Left lung (tissue), 10 donors: Measurements from ENCODE around the gene MRC1. TPM values are rescaled to one million over a fixed set of nuclear protein-coding genes. Genes with fewer than 3 reads are reported as not detected.

ENCODE experiments used
- ATAC-seq: fragments of 200-7000 bp; cut with Tn5 transposase; one replicate; pipeline ENCODE4 v1.9.1; 2020; ENCODE audit warnings: moderate library complexity
- DNase-seq, 4 donors: peaks; one replicate each; pipeline ENCODE4 v3.0.0-alpha.2; 2013 to 2020
- H3K27ac ChIP-seq, 2 donors: fragments of 200-600 bp; sonication (generic) in 1 of 2; one replicate each; pipeline versions ENCODE4 v1.5.0 to v1.8.0; 2020 to 2021
- H3K27me3 ChIP-seq, 2 donors: fragments of 200-600 bp; sonication (generic) in 1 of 2; one replicate each; pipeline versions ENCODE4 v1.5.0 to v1.8.0; 2020 to 2021
- H3K36me3 ChIP-seq, 2 donors: fragments of 200-600 bp; sonication (generic) in 1 of 2; one replicate each; pipeline versions ENCODE4 v1.5.0 to v1.8.0; 2020 to 2021
- H3K4me1 ChIP-seq, 2 donors: fragments of 200-600 bp; one replicate each; pipeline ENCODE4 v1.8.0; 2021
- H3K4me3 ChIP-seq, 2 donors: fragments of 200-600 bp; sonication (generic) in 1 of 2; one replicate each; pipeline versions ENCODE4 v1.5.0 to v1.8.0; 2020 to 2021; ENCODE audit warnings: mild to moderate bottlenecking in 1 of 2
- H3K9me3 ChIP-seq, 2 donors: fragments of 200-600 bp; sonication (generic) in 1 of 2; one replicate each; pipeline versions ENCODE4 v1.5.0 to v1.8.0; 2020 to 2021
- CTCF ChIP-seq, 2 donors: fragments of 200-600 bp; sonication (generic) in 1 of 2; IDR thresholded peaks; one replicate each; pipeline versions ENCODE4 v1.5.0 to v1.8.0; 2021; ENCODE audit warnings: antibody characterized with exemption in 2 of 2
- intact Hi-C, 2 donors: fragments of 100-400 bp; cut with DNase I; formaldehyde crosslinking; loops; one replicate each; pipeline versions ENCODE4 v1.11.2 to v1.14.2; 2022
- polyA plus RNA-seq, 6 donors: library from polyadenylated mRNA; unstranded; fragments of 120-200 nt; gene quantifications; one replicate each; pipeline ENCODE4 v1.2.1, GENCODE V29; 2013; ENCODE audit not compliant: insufficient read length in 6 of 6
- total RNA-seq, 2 donors: library from RNA; stranded (reverse); fragmentation: NEBNext Ultra II Directional; extraction: Animal tissue kit (Norgen Biotek cat#: 25700); gene quantifications; one replicate each; pipeline ENCODE4 v1.2.1, GENCODE V29; 2021
- donor health status: DM: no; HTN: yes; CAD: no.
- donor health status: DM: no; HTN: no; CAD: no.

The MRC1 gene
- total and polyA plus RNA-seq, 8 donors = 17.6 to 301 (median 23.7) TPM

DNA sequence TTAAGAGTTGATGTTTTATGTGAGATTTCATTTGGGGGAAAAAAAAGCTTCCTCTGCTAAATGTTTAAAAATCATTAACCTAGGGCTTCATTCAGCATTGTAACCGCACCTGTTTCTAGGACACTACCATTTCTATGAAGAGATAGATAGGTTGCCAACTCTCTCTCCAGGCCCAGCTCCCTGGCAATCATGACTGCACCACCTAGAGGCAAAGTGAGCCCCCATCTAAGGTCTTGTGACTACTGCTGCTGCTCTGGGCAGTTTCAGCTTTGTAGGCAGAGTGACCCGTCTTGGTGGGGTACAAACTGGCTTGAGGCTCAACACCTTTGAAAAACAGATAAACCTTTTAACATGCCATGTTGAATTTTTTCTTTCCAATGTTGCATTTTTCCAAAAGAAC, 27.3 kb upstream of the MRC1 start:
- no peaks in the 10 kb centered on the region for H3K36me3 ChIP-seq
- H3K4me3 ChIP-seq = no peak overlapping the region
- no peak for ATAC-seq
- no peaks in the 10 kb centered on the region for H3K27me3 ChIP-seq
- no peaks in the 10 kb centered on the region for H3K9me3 ChIP-seq
- H3K4me1 ChIP-seq = peaks cover 0 to 28% of the 10 kb centered on the region in 2 donors
- H3K27ac ChIP-seq = no peak overlapping the region
- no peak for TF ChIP-seq CTCF (IDR thresholded peaks at IDR 0.05)
- DNase-seq = no peak
- intact Hi-C loops = no loop called here

DNA sequence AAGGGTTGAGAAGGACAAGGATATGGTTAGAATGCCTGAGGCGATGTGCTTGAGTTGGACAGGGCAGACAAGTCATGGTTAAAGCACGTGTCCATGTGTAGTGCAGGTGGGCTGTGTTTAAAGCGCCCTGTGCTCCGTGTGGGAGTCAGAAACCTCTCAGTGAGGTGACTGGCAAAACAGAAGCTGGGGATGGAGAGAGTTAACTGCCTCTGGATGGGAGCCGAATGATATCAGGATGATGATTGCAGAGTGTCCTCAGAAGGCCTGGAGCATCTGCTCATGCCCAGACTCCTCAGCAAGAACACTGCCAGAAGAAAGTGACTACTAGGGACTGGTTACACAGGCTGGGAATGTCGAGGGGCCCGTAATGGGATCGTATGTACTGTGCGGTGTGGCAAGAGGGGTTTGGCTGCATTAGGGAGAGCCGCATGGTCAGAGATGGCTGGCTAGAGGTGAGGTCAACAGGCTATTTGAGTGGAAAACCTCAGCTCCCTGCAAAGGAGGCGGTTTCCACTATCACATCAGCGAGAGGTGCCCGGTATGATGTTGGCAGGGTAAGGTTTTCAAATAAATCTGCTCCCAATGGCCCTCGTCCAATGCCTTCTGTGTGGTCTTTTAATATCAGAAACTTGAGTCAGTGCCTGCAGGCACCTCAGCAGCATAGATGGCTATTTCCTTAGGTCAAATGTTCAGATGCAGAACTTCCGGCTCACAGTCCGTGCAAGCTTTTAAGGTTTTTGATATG, 26.1 kb upstream of the MRC1 start:
- no peak for ATAC-seq
- no peak for DNase-seq
- no peak overlapping the region for H3K27ac ChIP-seq

DNA sequence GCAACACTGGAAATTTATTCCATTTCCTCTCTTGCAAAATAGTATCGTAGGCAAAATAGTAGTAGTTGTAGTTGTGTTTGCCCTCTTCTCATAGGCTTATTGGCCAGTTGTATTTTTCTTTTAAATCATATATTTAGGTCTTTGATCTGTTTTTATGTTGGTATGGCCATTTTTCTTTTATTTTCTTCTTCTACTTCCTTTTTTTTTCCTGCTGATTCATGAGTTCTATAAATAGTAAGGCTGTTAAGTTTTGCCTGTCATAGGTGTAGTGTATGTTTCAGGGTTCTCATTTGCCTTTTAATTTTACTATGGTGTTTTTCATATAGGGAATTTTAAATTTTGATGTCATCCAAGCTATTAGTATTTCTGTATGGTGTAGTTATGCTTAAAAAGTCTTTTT, 25.4 kb upstream of the MRC1 start:
- Histone ChIP-seq H3K4me3 (no peak overlapping the region), H3K9me3 (no peaks in the 10 kb centered on the region), H3K27me3 (no peaks in the 10 kb centered on the region), H3K36me3 (no peaks in the 10 kb centered on the region), H3K27ac (peak overlapping the region in 1 of 2 donors; percentile 1), H3K4me1 (peaks cover 0 to 32% of the 10 kb centered on the region in 2 donors)
- DNase-seq (no peak), ATAC-seq (no peak)
- intact Hi-C loops = no loop called here
- TF ChIP-seq CTCF (IDR thresholded peaks at IDR 0.05) = no peak

More for the DNA sequence above, 26.1 kb upstream of the MRC1 start:
- TF ChIP-seq CTCF (IDR thresholded peaks at IDR 0.05) = no peak
- intact Hi-C loops = no loop called here
- H3K4me3 ChIP-seq = no peak overlapping the region
- H3K36me3 ChIP-seq = no peaks in the 10 kb centered on the region
- no peaks in the 10 kb centered on the region for H3K27me3 ChIP-seq
- peaks cover 0 to 32% of the 10 kb centered on the region in 2 donors for H3K4me1 ChIP-seq
- no peaks in the 10 kb centered on the region for H3K9me3 ChIP-seq

DNA sequence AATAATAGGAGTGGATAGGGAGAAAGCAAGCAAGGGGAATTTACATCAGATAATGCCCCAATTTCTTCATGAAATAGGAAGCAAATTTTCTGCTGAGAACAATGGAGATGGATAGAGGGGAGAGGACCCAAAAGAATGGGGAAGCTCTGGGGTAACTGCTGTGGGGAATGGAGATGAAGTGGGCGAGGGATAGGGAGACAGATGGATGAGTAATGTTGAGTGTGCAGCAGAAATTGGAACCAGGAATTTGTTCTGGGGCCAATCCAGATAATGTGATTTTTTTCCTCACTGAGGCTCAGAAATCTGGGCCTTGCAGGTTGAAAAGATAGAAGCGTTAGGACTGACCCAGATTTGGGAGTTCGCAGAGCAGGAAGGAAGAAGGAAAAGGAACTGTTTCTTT, 24.5 kb upstream of the MRC1 start:
- Histone ChIP-seq H3K27me3 (no peaks in the 10 kb centered on the region), H3K4me3 (no peak overlapping the region), H3K9me3 (no peaks in the 10 kb centered on the region), H3K27ac (peak overlapping the region; percentile 50 to 63), H3K4me1 (peaks cover 0 to 32% of the 10 kb centered on the region in 2 donors), H3K36me3 (no peaks in the 10 kb centered on the region)
- intact Hi-C loops = no loop called here
- DNase-seq (no peak), ATAC-seq (peak; percentile 25)
- TF ChIP-seq CTCF (IDR thresholded peaks at IDR 0.05) = no peak

GRCh38 chr10:17785276-17785930, 23.7 kb upstream of the MRC1 start:
- H3K36me3 ChIP-seq = no peaks in the 10 kb centered on the region
- peak overlapping the region; percentile 50 to 63 for H3K27ac ChIP-seq
- intact Hi-C loops = no loop called here
- H3K9me3 ChIP-seq = no peaks in the 10 kb centered on the region
- no peak for TF ChIP-seq CTCF (IDR thresholded peaks at IDR 0.05)
- peak; percentile 64 for ATAC-seq
- H3K4me1 ChIP-seq = peaks cover 0 to 32% of the 10 kb centered on the region in 2 donors
- no peaks in the 10 kb centered on the region for H3K27me3 ChIP-seq
- no peak overlapping the region for H3K4me3 ChIP-seq
- peak in 1 of 4 donors; percentile 59 for DNase-seq
